Breast epithelium (tissue), 4 donors: ENCODE measurements around the gene GALNT7. TPM values are rescaled to one million over a fixed set of nuclear protein-coding genes. Genes with fewer than 3 reads are reported as not detected.
A peak's percentile ranks its signal among the peaks of the same experiment; 100 is the strongest.

Experiments
- DNase-seq, 2 donors: peaks; one replicate each; pipeline ENCODE4 v3.0.0-alpha.2; 2019; ENCODE audit warnings: low spot score in 2 of 2
- H3K27ac ChIP-seq, 2 donors: fragments of 200-600 bp; sonication (generic) in 1 of 2; one replicate each; pipeline ENCODE4 v1.5.1; 2016 to 2019; ENCODE audit warnings: mild to moderate bottlenecking in 1 of 2
- H3K27me3 ChIP-seq, 2 donors: fragments of 200-600 bp; sonication (generic) in 1 of 2; one replicate each; pipeline versions ENCODE4 v1.5.1 to v1.6.0; 2017 to 2019; ENCODE audit warnings: control low read depth in 1 of 2, mild to moderate bottlenecking in 1 of 2
- H3K36me3 ChIP-seq: fragments of 200-600 bp; one replicate; pipeline ENCODE4 v1.5.1; 2019
- H3K4me1 ChIP-seq, 2 donors: fragments of 200-600 bp; sonication (generic); one replicate each; pipeline ENCODE4 v1.5.1; 2016 to 2019; ENCODE audit warnings: control low read depth in 1 of 2
- H3K4me3 ChIP-seq, 3 donors: fragments of 200-600 bp; sonication (generic); 1 replicate in 2 of 3; 2 replicates in 1 of 3; pipeline ENCODE4 v1.5.1; 2016 to 2019; ENCODE audit warnings: mild to moderate bottlenecking in 3 of 3, moderate library complexity in 2 of 3
- H3K9me3 ChIP-seq, 2 donors: fragments of 200-600 bp; sonication (generic) in 1 of 2; one replicate each; pipeline ENCODE4 v1.5.1; 2016 to 2019; ENCODE audit warnings: control low read depth in 1 of 2
- POLR2A ChIP-seq: fragments of 450-650 bp; IDR thresholded peaks from one replicate; pipeline ENCODE4 v1.6.1; 2016; ENCODE audit warnings: antibody characterized with exemption, mild to moderate bottlenecking, moderate library complexity
- POLR2AphosphoS5 ChIP-seq, 3 donors: sonication (generic); formaldehyde crosslinking; IDR thresholded peaks; one replicate each; pipeline ENCODE4 v1.6.1; 2017; ENCODE audit warnings: antibody characterized with exemption in 3 of 3
- intact Hi-C: fragments of 100-400 bp; cut with DNase I; formaldehyde crosslinking; loops from one replicate; pipeline ENCODE4 v1.15.1; 2023; ENCODE audit warnings: low total_unique reads
- total RNA-seq, 3 donors: library from RNA; depleted of rRNA; stranded (reverse); fragments of >200 nt; gene quantifications; one replicate each; pipeline ENCODE4 v1.1.0, GENCODE V29; 2016
- TF ChIP-seq, protein P1 (sequence below), 3 donors: fragments of 450-650 bp; IDR thresholded peaks; one replicate each; pipeline ENCODE4 v1.5.1; 2016 to 2017; ENCODE audit warnings: antibody characterized with exemption in 3 of 3, mild to moderate bottlenecking in 3 of 3, moderate library complexity in 3 of 3

The GALNT7 gene
- total RNA-seq, 3 donors from 2014 or later = 10.7 to 67.2 (median 52.2) TPM

DNA sequence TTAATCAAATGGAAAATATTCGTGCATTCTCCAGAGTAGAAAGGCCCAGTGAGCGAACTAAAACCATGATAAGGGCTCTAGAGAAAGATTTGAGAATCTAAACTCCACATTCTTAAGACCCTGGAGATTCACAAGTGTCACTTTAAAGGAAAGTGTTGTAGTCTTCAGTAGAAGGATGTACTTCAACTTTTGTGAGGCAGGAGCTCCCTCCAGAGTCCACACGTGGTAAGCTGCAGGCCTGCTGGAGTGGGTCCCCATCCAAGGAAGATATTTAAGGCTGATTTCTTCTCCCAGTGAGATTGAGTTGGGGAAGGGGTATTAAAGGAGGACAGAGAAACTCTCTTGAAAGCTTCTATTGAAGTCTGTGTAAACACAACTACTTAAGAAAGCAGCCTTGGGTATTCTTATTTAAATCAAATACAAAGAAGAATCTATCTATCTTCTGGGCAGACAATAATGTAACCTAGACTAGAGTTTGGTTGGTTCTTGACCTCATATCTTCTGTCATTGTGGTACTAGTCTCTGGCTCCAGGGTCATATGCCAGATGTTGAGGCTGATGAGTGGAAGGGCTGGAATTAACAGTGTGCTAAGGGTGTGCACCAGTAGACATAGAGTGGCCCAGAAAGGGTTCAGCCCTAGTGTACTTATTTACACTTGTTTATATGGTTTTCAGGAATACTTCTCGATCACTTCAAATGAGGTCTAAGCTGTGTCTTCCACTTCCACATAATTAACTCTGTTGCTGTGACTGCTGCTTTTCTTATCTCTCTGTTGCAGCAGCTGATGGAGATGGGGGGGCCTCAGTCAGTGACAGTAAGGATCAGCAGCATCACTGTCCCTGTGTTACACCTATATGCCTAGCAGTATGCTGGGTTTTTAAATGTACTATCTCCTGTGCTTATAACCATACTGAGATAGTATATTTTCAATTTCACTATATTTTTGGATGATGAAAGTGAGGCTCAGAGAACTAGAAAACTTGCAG lies 89.4 kb downstream of the GALNT7 start:
- no peaks in the 10 kb centered on the region for H3K9me3 ChIP-seq
- intact Hi-C loops = loop anchor here (10.0 kb wide), 1 partner anchor 233 kb away; no protein-coding TSS in a partner anchor
- H3K36me3 ChIP-seq = no peaks in the 10 kb centered on the region
- TF ChIP-seq POLR2A = no peak
- TF ChIP-seq, protein P1, sequence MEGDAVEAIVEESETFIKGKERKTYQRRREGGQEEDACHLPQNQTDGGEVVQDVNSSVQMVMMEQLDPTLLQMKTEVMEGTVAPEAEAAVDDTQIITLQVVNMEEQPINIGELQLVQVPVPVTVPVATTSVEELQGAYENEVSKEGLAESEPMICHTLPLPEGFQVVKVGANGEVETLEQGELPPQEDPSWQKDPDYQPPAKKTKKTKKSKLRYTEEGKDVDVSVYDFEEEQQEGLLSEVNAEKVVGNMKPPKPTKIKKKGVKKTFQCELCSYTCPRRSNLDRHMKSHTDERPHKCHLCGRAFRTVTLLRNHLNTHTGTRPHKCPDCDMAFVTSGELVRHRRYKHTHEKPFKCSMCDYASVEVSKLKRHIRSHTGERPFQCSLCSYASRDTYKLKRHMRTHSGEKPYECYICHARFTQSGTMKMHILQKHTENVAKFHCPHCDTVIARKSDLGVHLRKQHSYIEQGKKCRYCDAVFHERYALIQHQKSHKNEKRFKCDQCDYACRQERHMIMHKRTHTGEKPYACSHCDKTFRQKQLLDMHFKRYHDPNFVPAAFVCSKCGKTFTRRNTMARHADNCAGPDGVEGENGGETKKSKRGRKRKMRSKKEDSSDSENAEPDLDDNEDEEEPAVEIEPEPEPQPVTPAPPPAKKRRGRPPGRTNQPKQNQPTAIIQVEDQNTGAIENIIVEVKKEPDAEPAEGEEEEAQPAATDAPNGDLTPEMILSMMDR (IDR thresholded peaks at IDR 0.05) = peak in 2 of 3 donors; percentile 61 to 72
- H3K4me3 ChIP-seq = no peak overlapping the region
- H3K27me3 ChIP-seq = no peaks in the 10 kb centered on the region
- no peaks in the 10 kb centered on the region for H3K4me1 ChIP-seq
- no peak overlapping the region for H3K27ac ChIP-seq
- peak in 1 of 2 donors; percentile 28 for DNase-seq

DNA sequence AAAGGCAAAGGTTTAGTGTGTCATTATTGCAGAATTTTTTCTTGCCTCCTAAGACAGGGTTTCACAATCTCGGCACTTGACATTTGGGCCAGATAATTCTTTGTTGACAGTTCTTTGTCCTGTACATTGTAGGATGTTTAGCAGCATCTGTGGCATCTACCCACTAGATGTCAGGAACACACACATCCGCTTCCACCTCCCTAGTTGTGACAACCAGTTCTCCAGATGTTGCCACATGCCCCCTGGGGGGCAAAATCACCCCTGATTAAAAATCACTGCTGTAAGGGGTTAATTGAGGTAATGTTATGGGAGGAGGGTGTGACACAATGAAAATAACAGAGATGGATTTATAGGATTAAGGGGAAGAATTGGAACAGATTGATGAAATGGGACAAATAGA lies 90.3 kb downstream of the GALNT7 start:
- Histone ChIP-seq H3K4me1 (no peaks in the 10 kb centered on the region), H3K9me3 (no peaks in the 10 kb centered on the region), H3K36me3 (no peaks in the 10 kb centered on the region), H3K4me3 (no peak overlapping the region), H3K27ac (no peak overlapping the region), H3K27me3 (no peaks in the 10 kb centered on the region)
- no peak for DNase-seq
- intact Hi-C loops = loop anchor here (10.0 kb wide), 1 partner anchor 234 kb away; no protein-coding TSS in a partner anchor
- TF ChIP-seq POLR2A (no peak), POLR2AphosphoS5 (IDR thresholded peaks at IDR 0.05) (no peak)
- TF ChIP-seq, protein P1 (IDR thresholded peaks at IDR 0.05) = no peak

DNA sequence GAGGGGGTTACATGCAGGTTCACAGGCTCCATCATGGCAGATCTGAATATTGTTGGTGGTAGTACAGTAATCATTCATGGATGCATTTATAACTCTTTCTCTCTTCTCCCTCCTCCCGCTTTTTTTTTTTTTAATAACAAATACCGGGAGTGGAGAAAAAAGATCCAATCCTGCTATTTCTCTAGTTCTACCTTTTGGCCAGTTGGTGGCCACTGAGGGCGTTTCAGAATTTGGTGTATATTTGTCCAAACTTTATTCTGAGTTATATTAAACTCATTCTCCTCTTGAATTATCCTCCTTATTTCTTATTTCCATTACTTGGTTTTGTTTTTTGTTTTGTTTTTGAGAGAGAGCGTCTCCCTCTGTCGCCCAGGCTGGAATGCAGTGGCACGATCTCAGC lies 90.7 kb downstream of the GALNT7 start:
- no peak overlapping the region for H3K27ac ChIP-seq
- no peak for TF ChIP-seq POLR2A
- no peak for TF ChIP-seq POLR2AphosphoS5 (IDR thresholded peaks at IDR 0.05)
- TF ChIP-seq, protein P1 (IDR thresholded peaks at IDR 0.05) = no peak
- no peak overlapping the region for H3K4me3 ChIP-seq
- intact Hi-C loops = loop anchor here (10.0 kb wide), 1 partner anchor 235 kb away; no protein-coding TSS in a partner anchor
- DNase-seq = no peak
- no peaks in the 10 kb centered on the region for H3K27me3 ChIP-seq
- no peaks in the 10 kb centered on the region for H3K36me3 ChIP-seq
- no peaks in the 10 kb centered on the region for H3K9me3 ChIP-seq
- H3K4me1 ChIP-seq = no peaks in the 10 kb centered on the region

DNA sequence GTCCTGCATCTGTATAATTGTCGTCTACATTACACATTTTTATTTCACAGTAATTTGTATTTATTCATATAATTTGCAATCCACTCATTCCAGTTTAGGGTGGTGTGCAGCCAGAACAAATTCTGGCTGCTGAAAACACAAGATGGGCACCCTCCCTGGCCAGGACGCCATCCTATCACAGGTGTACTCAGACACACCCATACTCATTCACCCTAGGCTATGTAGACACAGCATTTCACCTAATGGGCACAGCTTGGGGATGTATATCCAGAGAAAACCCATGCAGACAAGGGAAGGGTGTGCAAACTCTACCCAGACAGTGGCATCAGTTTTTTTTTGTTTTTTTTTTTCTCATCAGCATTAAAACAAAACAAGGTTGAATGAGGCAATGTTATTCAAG lies 92.4 kb downstream of the GALNT7 start:
- no peak overlapping the region for H3K4me3 ChIP-seq
- H3K4me1 ChIP-seq = no peaks in the 10 kb centered on the region
- H3K27me3 ChIP-seq = no peaks in the 10 kb centered on the region
- H3K27ac ChIP-seq = no peak overlapping the region
- TF ChIP-seq, protein P1 (IDR thresholded peaks at IDR 0.05) = no peak
- TF ChIP-seq POLR2AphosphoS5 (IDR thresholded peaks at IDR 0.05) (no peak), POLR2A (no peak)
- no peaks in the 10 kb centered on the region for H3K36me3 ChIP-seq
- no peaks in the 10 kb centered on the region for H3K9me3 ChIP-seq
- DNase-seq = no peak
- intact Hi-C loops = no loop called here

DNA sequence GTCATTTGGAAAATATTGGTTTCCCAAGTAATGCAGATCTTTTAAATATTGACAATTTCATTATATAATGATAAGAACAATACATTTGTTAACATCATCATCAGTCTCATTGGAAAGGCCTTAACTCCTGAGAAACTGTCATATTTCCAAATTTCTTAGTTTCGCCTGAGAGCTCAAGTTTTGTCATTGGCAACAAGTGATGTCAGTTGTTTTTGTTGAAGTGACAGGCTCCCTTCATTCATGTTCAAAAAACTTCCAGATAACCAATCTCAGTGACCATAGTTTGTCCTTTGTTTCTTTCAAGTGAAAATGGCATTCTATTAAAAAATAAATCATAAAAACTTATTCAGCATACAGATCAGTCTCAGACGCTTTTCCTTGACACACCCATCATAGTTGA lies 93.8 kb downstream of the GALNT7 start:
- Histone ChIP-seq H3K27ac (no peak overlapping the region), H3K4me1 (no peaks in the 10 kb centered on the region), H3K4me3 (no peak overlapping the region), H3K9me3 (no peaks in the 10 kb centered on the region), H3K36me3 (no peaks in the 10 kb centered on the region), H3K27me3 (no peaks in the 10 kb centered on the region)
- no peak for DNase-seq
- TF ChIP-seq POLR2AphosphoS5 (IDR thresholded peaks at IDR 0.05) = no peak
- TF ChIP-seq, protein P1 (IDR thresholded peaks at IDR 0.05) = no peak
- no peak for TF ChIP-seq POLR2A
- intact Hi-C loops = no loop called here
